HK-2 (cell line): Measurements from ENCODE around the gene ABCA1.

Experiments
- DNase-seq: peaks from one replicate; pipeline ENCODE4 v3.0.0-alpha.2; 2018; ENCODE audit not compliant: unreplicated experiment

ABCA1 gene

DNA sequence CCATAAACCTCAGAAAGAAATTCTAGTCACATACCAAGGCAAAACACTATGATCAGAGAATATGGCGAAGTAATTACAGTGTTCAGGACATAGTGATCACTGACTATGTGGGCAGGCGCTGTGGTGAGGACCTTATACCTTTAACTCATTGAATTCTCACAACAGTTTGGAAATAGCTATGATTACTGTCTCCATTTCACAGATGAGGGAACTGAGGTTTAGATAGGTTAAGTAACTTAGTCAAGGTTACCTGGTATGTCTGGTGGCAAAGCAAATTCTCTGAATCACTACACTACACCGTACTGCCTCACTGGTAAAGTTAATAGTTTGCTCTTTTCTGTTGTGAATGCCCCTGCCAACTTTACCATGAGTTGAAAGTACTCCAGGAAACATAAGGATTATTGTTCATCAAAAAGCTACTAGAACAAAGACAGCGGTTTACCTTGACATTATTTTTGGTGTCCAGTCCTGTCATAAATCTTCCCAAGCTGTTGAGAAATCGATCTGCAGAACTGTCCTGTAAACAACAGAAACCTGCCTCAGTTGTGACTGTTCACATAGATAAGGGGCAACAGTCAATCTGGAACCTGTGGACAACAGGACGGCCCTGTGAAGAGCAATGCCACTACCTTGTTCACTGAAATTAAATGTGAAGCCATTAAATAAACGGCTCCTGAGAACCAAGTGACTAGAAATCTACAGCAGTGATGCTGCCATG is 127.7 kb downstream of the ABCA1 start:
- DNase-seq, result no peak

DNA sequence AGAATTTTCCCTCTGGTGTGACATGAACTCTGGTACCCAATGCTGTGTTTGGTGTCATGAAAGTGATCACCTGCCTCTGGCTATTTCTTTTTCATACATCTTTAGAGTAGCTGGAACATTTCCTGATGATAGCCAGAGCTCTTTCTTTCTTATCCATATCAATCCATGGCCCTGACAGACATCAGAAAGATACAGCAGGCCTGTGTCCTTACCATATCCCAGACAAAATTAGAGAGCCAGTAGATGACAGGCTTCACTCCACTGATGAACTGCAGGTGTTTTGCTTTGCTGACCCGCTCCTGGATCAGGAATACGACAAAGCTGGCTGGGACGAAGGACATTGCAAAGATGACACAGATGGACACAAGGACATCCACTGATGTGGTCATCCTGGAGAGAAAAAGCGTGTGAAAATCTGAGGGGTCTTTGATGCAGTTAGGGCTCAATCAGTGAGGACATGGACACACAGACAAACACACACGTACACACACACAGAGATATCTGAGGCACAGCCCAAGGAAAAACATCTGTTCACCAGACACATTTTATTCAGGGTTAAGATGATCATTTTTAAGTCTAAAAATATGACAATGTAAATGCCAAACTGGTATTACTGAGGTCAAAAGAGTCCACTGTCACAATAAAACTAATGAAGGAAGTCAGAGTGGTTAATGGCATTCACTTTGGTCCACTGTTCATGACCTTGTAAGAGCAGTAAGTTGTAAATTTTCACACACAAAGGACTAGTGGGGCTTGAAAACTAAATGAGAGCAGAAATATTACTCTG is 129.6 kb downstream of the ABCA1 start:
- DNase-seq, result no peak

- no peak for DNase-seq
Observed at GRCh38 chr9:104795857-104796256, 132.1 kb downstream of the ABCA1 start.

DNA sequence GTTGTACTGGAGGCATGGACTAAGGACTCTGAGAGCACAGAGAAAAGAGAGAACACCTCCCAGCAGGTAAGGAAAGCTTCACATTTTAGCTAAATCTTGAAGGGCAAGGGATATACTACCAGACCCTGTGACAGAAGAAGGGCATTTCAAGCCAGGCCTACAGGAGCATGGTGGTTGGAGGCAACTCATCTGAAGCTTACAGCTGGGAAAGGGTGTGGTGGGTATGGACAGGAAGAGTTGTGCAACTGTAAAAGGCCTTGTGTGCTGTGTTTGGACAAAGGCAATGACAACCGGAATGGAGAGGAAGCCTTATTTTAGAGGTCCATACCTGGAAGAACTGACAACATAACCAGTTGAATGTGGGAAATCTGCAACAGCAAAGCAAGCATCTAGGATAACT is 132.9 kb downstream of the ABCA1 start:
- DNase-seq, result no peak

GRCh38 chr9:104794070-104794469 is 133.9 kb downstream of the ABCA1 start:
- no peak for DNase-seq

DNA sequence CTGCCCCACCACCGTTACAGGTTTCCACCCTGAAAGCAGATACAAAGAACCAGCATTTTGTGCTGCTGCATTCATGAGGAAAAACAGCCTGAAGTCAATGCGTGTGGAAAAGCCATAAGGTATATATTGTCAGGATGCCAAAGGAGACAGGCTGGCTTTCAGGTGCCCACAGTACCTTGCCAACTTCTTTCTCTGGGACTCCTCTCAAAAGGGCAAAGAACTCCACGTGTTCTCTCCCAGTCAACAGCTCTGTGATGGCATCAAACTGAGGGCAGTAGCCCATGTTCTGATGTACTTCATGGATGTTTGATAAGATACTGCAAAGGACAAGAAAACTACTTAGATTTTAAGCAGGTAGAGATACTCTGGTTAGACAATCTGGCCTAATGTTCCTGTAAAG is 139.7 kb downstream of the ABCA1 start:
- no peak for DNase-seq

DNA sequence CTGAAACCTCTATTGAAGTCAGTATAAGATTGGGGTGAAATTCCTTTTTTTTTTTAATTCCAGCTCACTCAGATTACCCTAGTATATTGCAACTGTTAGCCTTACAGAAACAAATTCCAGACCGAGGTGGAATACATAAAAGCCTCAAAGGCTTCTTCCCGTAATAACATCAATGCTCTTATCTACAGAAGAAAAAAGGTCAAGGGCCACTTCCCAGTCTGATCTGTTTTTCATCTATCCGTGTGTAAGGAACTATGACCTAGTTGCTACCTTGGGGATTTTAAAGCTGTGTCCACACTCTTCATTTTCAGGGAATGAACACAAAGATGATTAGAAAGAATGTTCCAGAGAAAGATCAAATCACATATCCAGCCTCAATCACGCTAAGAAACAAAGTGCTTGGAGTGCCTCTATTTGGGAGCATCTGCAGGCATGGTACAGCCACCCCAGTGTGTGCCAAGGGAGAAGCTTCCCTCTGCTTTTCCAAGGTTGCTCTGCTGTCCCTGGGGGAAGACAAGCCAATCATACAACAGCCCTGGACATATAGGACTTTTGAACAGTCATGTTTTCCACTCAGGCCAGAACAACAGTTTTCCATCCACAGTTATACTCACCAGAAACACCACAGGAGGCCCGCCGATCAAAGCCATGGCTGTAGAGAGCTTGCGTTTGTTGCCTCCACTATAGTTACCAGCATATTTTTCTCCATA is 140.5 kb downstream of the ABCA1 start:
- DNase-seq, result no peak

DNA sequence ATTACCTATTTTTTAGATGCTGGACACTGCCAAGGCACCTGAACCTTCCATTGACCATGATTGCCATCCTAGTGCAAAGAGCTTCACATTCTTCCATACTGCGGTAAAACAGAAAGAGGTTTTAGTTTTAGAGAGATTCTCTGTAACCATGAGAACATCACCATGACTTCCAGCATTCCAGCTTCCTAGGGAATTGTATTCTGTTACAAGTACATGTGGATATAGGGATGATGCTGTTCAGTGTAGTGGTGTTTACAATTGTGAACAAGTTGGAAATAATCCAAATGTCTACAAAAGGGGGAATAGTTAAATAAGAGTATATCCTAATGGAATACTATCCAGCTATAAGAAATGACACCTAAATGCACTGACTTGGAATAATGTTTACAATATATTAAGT is 141.7 kb downstream of the ABCA1 start:
- DNase-seq, result no peak

GRCh38 chr9:104784098-104784497 is 143.9 kb downstream of the ABCA1 start:
- no peak for DNase-seq

DNA sequence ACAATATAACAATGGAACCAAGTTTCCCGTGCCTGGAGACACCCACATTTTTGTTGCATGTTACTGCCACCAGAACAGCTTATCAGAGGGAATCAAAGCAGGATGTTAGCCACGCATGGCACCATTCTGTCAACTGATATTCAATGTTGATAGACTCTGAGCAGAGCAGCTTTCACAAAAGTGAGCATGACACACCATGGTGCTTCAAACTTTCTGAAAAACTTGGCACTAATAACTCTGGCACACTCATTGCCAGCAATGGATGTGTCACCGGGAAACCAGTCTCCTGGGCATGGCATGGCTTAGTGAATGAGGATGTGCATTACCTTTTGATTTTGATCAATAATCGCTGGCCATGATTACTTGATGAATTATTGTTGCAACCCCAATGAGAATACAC is 144.4 kb downstream of the ABCA1 start:
- DNase-seq, result no peak

- no peak for DNase-seq
Observed at GRCh38 chr9:104780796-104781395, 147.1 kb downstream of the ABCA1 start.

DNA sequence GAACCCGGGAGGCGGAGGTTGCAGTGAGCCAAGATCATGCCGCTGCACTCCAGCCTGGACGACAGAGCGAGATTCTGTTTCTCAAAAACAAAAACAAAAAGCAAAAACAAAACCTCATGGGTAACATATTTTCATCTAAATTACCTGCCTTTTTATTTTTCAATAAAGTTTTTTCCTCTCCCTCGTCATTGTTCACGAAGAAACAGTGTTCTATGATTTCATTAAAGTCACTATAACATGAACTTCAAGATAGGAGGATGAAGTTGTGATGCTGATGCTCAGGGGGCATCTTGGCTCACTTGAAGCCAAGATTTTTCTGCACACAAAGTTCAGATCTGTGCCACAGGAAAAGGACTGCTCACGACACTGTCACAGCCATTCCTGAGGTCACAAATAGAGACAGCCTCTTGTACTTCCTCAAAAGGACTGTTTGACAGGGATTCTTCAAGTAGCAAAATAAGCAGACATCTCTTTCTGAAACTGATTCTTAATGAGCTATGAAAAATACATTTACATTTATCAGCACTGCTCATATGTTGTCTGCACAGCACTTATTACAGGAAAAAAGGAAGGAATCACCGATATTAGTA is 147.9 kb downstream of the ABCA1 start:
- no peak for DNase-seq

DNA sequence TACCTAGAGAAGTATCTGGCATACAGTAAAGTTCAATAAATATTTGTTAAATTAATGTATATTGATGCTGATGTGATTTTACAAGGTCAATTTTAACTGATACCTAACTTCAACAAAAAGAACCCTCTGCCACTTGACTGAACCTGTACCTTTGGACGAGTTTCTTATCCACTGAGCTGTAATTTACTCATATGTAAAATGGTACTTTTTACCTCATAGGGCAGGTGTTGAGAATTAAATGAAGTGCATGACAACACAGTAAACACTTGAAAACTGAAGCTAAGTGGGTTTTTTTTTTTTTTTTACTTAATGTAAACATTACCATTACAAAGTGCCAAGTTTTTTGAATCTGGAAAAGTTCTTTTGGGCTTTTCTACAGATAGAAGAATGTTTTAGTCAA is 148.6 kb downstream of the ABCA1 start:
- no peak for DNase-seq

DNA sequence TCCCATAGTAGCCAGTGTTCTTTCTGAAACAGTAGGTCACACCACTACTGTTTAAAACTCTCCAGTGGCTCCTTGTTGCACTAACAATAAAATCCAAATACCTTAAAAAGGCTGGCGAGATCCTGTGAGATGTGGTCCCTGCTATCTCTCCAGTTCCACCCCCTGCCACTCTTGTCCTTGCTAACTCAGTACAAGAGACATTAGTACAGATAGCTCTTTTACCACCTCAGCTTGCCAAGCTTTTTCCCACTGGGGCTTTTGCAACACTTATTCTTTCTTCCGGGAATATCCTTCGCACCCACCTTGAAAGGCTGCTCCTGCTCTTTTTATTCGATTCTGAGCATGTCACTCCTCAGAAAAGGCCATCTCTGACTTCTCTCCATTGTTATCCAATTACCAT is 149.2 kb downstream of the ABCA1 start:
- no peak for DNase-seq

- DNase-seq, result no peak
Observed at GRCh38 chr9:104776797-104777196, 151.2 kb downstream of the ABCA1 start.

GRCh38 chr9:104775976-104776375 is 152.0 kb downstream of the ABCA1 start:
- DNase-seq, result no peak

- DNase-seq, result no peak
Observed at GRCh38 chr9:104775574-104775936, 152.4 kb downstream of the ABCA1 start.

GRCh38 chr9:104774831-104775573 is 153.0 kb downstream of the ABCA1 start:
- DNase-seq, result no peak

DNA sequence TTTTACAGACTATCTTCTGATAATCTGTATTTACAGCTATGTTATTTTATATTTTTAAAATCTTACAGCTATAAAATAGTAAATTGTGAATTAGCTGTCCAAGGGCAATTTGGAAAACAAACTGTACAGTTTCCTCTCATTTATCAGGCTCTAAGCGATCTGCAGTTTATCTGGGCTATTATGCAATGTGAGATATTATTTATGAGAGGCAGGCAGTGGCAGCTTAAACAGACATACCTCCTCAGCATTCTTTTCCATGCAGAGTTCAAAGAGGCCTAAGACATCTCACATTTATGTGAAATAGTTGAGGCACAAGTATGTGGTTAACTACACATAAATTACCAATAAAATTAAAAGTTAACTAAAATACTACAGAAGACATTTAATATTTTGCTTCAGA is 153.8 kb downstream of the ABCA1 start:
- DNase-seq, result no peak

DNA sequence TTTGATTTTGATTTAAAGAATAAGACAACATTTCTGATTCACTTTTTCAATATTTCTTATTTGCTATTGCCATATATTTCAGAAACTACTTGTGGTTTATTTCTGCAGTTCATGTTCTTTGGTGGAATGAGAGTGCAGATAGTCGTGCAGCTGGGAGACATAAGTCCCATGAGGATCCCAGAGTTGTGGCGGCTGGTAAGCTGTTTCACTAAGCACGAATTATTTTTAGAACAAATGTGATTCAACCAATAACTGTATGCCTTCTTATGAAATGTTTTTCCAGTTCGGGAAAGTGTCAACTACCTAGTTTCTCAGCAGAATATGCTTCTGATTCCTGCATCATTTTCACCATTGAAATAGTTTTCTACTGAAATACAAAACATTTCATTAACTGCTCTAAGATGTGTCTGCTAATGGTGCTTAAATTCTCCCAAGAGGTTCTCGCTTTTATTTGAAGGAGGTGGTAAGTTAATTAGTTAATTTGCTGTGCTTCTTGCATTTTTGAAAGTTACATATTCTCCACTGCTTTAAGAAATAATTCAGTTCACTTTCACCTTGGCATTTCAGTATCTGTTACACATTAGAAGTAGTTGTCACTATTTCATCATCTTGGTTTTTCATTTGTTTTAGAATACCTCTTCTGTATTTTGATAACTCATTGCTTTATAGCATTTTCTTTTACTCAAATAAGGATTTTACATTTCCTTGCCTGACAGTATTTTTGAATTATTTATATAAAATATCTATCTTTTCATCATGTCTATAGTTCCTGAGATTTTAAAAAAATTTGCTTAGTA is 155.0 kb downstream of the ABCA1 start:
- no peak for DNase-seq

DNA sequence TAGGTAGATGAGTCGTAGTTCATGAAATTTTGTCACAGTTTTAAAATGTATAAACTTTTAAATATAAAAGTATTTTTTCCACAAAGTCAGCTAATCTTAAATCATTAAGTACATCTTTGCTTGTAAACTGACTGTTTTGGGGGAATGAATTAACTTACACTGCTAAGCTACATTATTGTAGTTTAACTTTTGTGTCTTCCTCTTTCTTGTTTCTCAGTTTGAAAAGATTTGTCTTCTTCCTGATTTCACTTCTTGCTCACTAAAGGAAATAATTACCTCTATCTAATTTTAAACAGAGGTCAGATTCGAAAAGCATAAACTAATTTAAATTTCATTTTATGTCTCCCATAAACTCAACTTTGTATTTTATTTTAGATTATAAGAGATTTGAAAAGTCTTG is 158.3 kb downstream of the ABCA1 start:
- no peak for DNase-seq
